HCT116 (cell line): ENCODE data around the gene CHD2. TPM values are rescaled to one million over a fixed set of nuclear protein-coding genes. Genes with fewer than 3 reads are reported as not detected.

Experiments used
- ATAC-seq: fragments of 200-7000 bp; cut with Tn5 transposase; 2 replicates; pipeline ENCODE4 v1.9.1; 2020; ENCODE audit warnings: mild to moderate bottlenecking, moderate library complexity
- BruUV-seq: library from RNA; stranded (reverse); fragments of 400-500 nt; replicated peaks from 2 replicates; lab custom pipeline; 2021; lab: Mats Ljungman, UMichigan
- CTCF ChIA-PET: fragments of 300-600 bp; sonication (Branson Sonifier 250); formaldehyde crosslinking; loops from one replicate; lab custom pipeline; 2021; ENCODE audit warnings: antibody characterized with exemption; lab: Charles Lee
- POLR2A ChIA-PET: fragments of 300-600, 350-600 bp; sonication (Branson Sonifier 250); formaldehyde crosslinking; loops from one replicate; lab custom pipeline; 2021; ENCODE audit warnings: antibody characterized with exemption; lab: Charles Lee
- RAD21 ChIA-PET, 2 experiments: fragments of 300-600 bp; sonication (Branson Sonifier 250); formaldehyde crosslinking; loops; one replicate each; lab custom pipeline; 2023; ENCODE audit warnings: low total read pairs in 2 of 2; ENCODE audit not compliant: uncharacterized antibody in 2 of 2, unreplicated experiment in 2 of 2, low non-redundant PET in 1 of 2; lab: Charles Lee
- DNase-seq: peaks from one replicate; pipeline ENCODE4 v3.0.0-alpha.2; 2010; ENCODE audit warnings: low read depth, low spot score
- H2AFZ ChIP-seq: fragments of 200-600 bp; shearing (Covaris generic), sonication (generic); 2 replicates; pipeline ENCODE4 v1.6.1; 2017; ENCODE audit warnings: low read depth, mixed run types, mixed read lengths, antibody characterized with exemption, low read length; ENCODE audit not compliant: poor library complexity, severe bottlenecking
- H3K27ac ChIP-seq: 2 replicates; pipeline ENCODE4 v1.5.1; 2012; ENCODE audit warnings: low read depth, low read length
- H3K27me3 ChIP-seq: fragments of 200-600 bp; sonication (generic); 2 replicates; pipeline ENCODE4 v1.6.1; 2016; ENCODE audit warnings: mixed run types, low read length, mixed read lengths; ENCODE audit not compliant: insufficient read depth
- H3K36me3 ChIP-seq, 2 experiments: fragments of 200-500 bp in 1 of 2; fragments of 200-600 bp in 1 of 2; sonication (Bioruptor generic) in 1 of 2; sonication (generic) in 1 of 2; 2 replicates each; pipeline versions ENCODE4 v1.5.1 to v1.6.1; 2014 to 2016; ENCODE audit warnings: low read length in 2 of 2, inconsistent platforms in 1 of 2, mixed read lengths in 1 of 2, mixed run types in 1 of 2; ENCODE audit not compliant: insufficient read depth in 2 of 2, control insufficient read depth in 1 of 2
- H3K4me1 ChIP-seq, 2 experiments: fragments of 200-600 bp in 1 of 2; sonication (generic) in 1 of 2; 2 replicates each; pipeline versions ENCODE4 v1.5.1 to v1.6.1; 2012 to 2017; ENCODE audit warnings: low read length in 2 of 2, inconsistent platforms in 1 of 2, mild to moderate bottlenecking in 1 of 2, mixed read lengths in 1 of 2, mixed run types in 1 of 2, moderate library complexity in 1 of 2; ENCODE audit not compliant: insufficient read depth in 2 of 2, control insufficient read depth in 1 of 2
- H3K4me2 ChIP-seq: fragments of 200-600 bp; sonication (generic); 2 replicates; pipeline ENCODE4 v1.6.1; 2017; ENCODE audit warnings: mixed run types, low read length, mixed read lengths
- H3K4me3 ChIP-seq, 2 experiments: fragments of 200-600 bp in 1 of 2; sonication (generic) in 1 of 2; replicated peaks in 1 of 2; 2 replicates each; pipeline ENCODE4 v1.5.1; 2011 to 2016; ENCODE audit warnings: low read length in 2 of 2, control low read depth in 1 of 2, low read depth in 1 of 2, mild to moderate bottlenecking in 1 of 2, mixed read lengths in 1 of 2, mixed run types in 1 of 2
- H3K79me2 ChIP-seq: fragments of 200-600 bp; sonication (generic); 2 replicates; pipeline ENCODE4 v1.6.1; 2017; ENCODE audit warnings: mild to moderate bottlenecking, mixed run types, low read length, moderate library complexity, mixed read lengths; ENCODE audit not compliant: insufficient read depth
- H3K9ac ChIP-seq: fragments of 200-600 bp; sonication (generic); 2 replicates; pipeline ENCODE4 v1.6.1; 2016; ENCODE audit warnings: low read length, mixed read lengths
- H3K9me2 ChIP-seq: fragments of 200-600 bp; sonication (generic), shearing (Covaris generic); 2 replicates; pipeline ENCODE4 v1.6.1; 2017; ENCODE audit warnings: mixed run types, mild to moderate bottlenecking, moderate library complexity; ENCODE audit not compliant: insufficient read depth
- H3K9me3 ChIP-seq, 2 experiments: fragments of 200-500 bp in 1 of 2; fragments of 200-600 bp in 1 of 2; sonication (Bioruptor generic) in 1 of 2; sonication (generic) in 1 of 2; 2 replicates each; pipeline ENCODE4 v1.6.1; 2014 to 2017; ENCODE audit warnings: low read length in 2 of 2, mixed read lengths in 2 of 2, inconsistent platforms in 1 of 2, low read depth in 1 of 2, mild to moderate bottlenecking in 1 of 2, mixed run types in 1 of 2, moderate library complexity in 1 of 2; ENCODE audit not compliant: control insufficient read depth in 1 of 2, insufficient read depth in 1 of 2
- H4K20me1 ChIP-seq: fragments of 200-600 bp; sonication (generic), shearing (Covaris generic); 2 replicates; pipeline ENCODE4 v1.6.1; 2017; ENCODE audit warnings: mixed run types, mild to moderate bottlenecking, moderate library complexity; ENCODE audit not compliant: insufficient read depth
- ATF3 ChIP-seq: IDR thresholded peaks from 2 replicates; pipeline ENCODE4 v1.6.1; 2012
- CBX3 ChIP-seq: IDR thresholded peaks from 2 replicates; pipeline ENCODE4 v1.6.1; 2012; ENCODE audit warnings: low read depth
- CTCF ChIP-seq, 3 experiments: fragments of 200-600 bp in 1 of 3; sonication (generic) in 1 of 3; IDR thresholded peaks in 2 of 3; conservative IDR thresholded peaks in 1 of 3; 2 replicates each; pipeline ENCODE4 v1.5.1; 2012 to 2017; ENCODE audit warnings: low read depth in 2 of 3, low read length in 2 of 3, antibody characterized with exemption in 1 of 3, borderline replicate concordance in 1 of 3, control low read depth in 1 of 3, mild to moderate bottlenecking in 1 of 3, mixed read lengths in 1 of 3, mixed run types in 1 of 3, moderate library complexity in 1 of 3; ENCODE audit not compliant: insufficient read depth in 1 of 3
- EGR1 ChIP-seq: IDR thresholded peaks from 2 replicates; pipeline ENCODE4 v1.6.1; 2012; ENCODE audit warnings: low read depth
- ELF1 ChIP-seq: IDR thresholded peaks from 2 replicates; pipeline ENCODE4 v1.6.1; 2012; ENCODE audit warnings: low read depth, borderline replicate concordance
- EZH2 ChIP-seq: fragments of 200-600 bp; sonication (generic); IDR thresholded peaks from 2 replicates; pipeline ENCODE4 v1.6.1; 2017; ENCODE audit warnings: antibody characterized with exemption, mixed run types
- EZH2phosphoT487 ChIP-seq: fragments of 200-600 bp; IDR thresholded peaks from 2 replicates; pipeline ENCODE4 v1.6.1; 2018; ENCODE audit warnings: antibody characterized with exemption, borderline replicate concordance
- FOSL1 ChIP-seq: IDR thresholded peaks from 2 replicates; pipeline ENCODE4 v1.6.1; 2012; ENCODE audit warnings: low read depth
- JUND ChIP-seq: IDR thresholded peaks from 2 replicates; pipeline ENCODE4 v1.6.1; 2012
- MAX ChIP-seq: IDR thresholded peaks from 2 replicates; pipeline ENCODE4 v1.6.1; 2012
- POLR2A ChIP-seq: IDR thresholded peaks from 2 replicates; pipeline ENCODE4 v1.7.0; 2011; ENCODE audit warnings: borderline replicate concordance; ENCODE audit not compliant: insufficient read depth, insufficient read length; ENCODE audit errors: extremely low read depth
- POLR2AphosphoS5 ChIP-seq: IDR thresholded peaks from 2 replicates; pipeline ENCODE4 v1.6.1; 2011; ENCODE audit warnings: mild to moderate bottlenecking, low read depth, low read length, moderate library complexity
- RAD21 ChIP-seq: IDR thresholded peaks from 2 replicates; pipeline ENCODE4 v1.6.1; 2012; ENCODE audit warnings: low read depth, mild to moderate bottlenecking
- REST ChIP-seq: IDR thresholded peaks from 2 replicates; pipeline ENCODE4 v1.6.1; 2012; ENCODE audit warnings: low read depth
- SIN3A ChIP-seq: IDR thresholded peaks from 2 replicates; pipeline ENCODE4 v1.6.1; 2012; ENCODE audit warnings: low read depth
- YY1 ChIP-seq: IDR thresholded peaks from 2 replicates; pipeline ENCODE4 v1.6.1; 2011; ENCODE audit warnings: low read length, low read depth, moderate library complexity, mild to moderate bottlenecking; ENCODE audit not compliant: insufficient replicate concordance; ENCODE audit errors: extremely low read depth
- ZBTB33 ChIP-seq: IDR thresholded peaks from 2 replicates; pipeline ENCODE4 v1.6.1; 2011; ENCODE audit warnings: mild to moderate bottlenecking, low read length, moderate library complexity; ENCODE audit not compliant: insufficient replicate concordance; ENCODE audit errors: extremely low read depth
- ZFX ChIP-seq: fragments of 450-650 bp; IDR thresholded peaks from 2 replicates; pipeline ENCODE4 v1.6.1; 2017
- ZNF274 ChIP-seq: fragments of 200-500 bp; sonication (Bioruptor generic); IDR thresholded peaks from 2 replicates; pipeline ENCODE4 v1.6.1; 2014; ENCODE audit warnings: mild to moderate bottlenecking, low read depth, low read length, inconsistent platforms
- intact Hi-C: fragments of 100-400 bp; cut with micrococcal nuclease; formaldehyde crosslinking; loops from 2 replicates; pipeline ENCODE4 v1.10.0; 2022
- total RNA-seq: library from RNA; stranded (reverse); gene quantifications from one replicate; pipeline ENCODE4 v1.2.1, GENCODE V29; 2021; ENCODE audit not compliant: unreplicated experiment

The CHD2 gene
- total RNA-seq, 1 experiment from 2014 or later, result 116 TPM

GRCh38 chr15:93067649-93068085, 167.5 kb downstream of the CHD2 start:
- no peak overlapping the region for H3K27ac ChIP-seq
- ATAC-seq, result no peak
- H2AFZ ChIP-seq, result no peak overlapping the region
- ChIA-PET CTCF (no interaction called here), POLR2A (no interaction called here), RAD21 (no interaction called here)
- no peaks in the 10 kb centered on the region for H4K20me1 ChIP-seq
- H3K4me1 ChIP-seq, result peaks cover 7 to 25% of the 10 kb centered on the region in 2 experiments
- H3K9me3 ChIP-seq, result no peaks in the 10 kb centered on the region
- H3K4me3 ChIP-seq, result no peak overlapping the region
- no peaks in the 10 kb centered on the region for H3K9me2 ChIP-seq
- no peak for DNase-seq
- no peaks in the 10 kb centered on the region for H3K36me3 ChIP-seq
- no peaks in the 10 kb centered on the region for H3K27me3 ChIP-seq
- BruUV-seq, result no TSS peak
- no peak for TF ChIP-seq EGR1
- TF ChIP-seq FOSL1, result no peak
- TF ChIP-seq ZBTB33, result no peak
- TF ChIP-seq POLR2AphosphoS5, result no peak
- no peak for TF ChIP-seq ZFX
- no peak for TF ChIP-seq YY1
- TF ChIP-seq ELF1, result no peak
- TF ChIP-seq ATF3, result no peak
- TF ChIP-seq CTCF (IDR thresholded peaks at IDR 0.05 in 2 of 3, conservative IDR thresholded peaks at IDR 0.05 in 1 of 3; ENCODE audit: borderline replicate concordance in 1 of 3, insufficient read depth in 1 of 3, low read depth in 2 of 3, low read length in 2 of 3), result no peak
- no peak for TF ChIP-seq EZH2phosphoT487
- no peak for TF ChIP-seq REST
- no peak for TF ChIP-seq ZNF274
- TF ChIP-seq SIN3A, result no peak
- TF ChIP-seq MAX, result no peak
- no peak for TF ChIP-seq RAD21
- TF ChIP-seq POLR2A, result no peak
- no peak for TF ChIP-seq JUND
- no peak for TF ChIP-seq EZH2
- TF ChIP-seq CBX3, result no peak
- no peak overlapping the region for H3K4me2 ChIP-seq
- intact Hi-C loops, result no loop called here
- no peaks in the 10 kb centered on the region for H3K79me2 ChIP-seq
- no peak overlapping the region for H3K9ac ChIP-seq
